Stimulated activated CD8-positive, alpha-beta memory T cell treated with anti-CD3 and anti-CD28 coated beads, Interleukin-4, amount 100 ng/mL, for 4 hours (primary cell): ENCODE results near the gene SLC6A2.
"Not testable (repeated sequence)": the region's sequence is repeated elsewhere in the genome, so short reads cannot be mapped to it uniquely, and the experiment has no call there.

Experiments used
- DNase-seq, 2 donors: peaks; one replicate each; pipeline ENCODE4 v3.0.0-alpha.2; 2020; ENCODE audit warnings: low read depth in 2 of 2, low spot score in 1 of 2

The SLC6A2 gene

DNA sequence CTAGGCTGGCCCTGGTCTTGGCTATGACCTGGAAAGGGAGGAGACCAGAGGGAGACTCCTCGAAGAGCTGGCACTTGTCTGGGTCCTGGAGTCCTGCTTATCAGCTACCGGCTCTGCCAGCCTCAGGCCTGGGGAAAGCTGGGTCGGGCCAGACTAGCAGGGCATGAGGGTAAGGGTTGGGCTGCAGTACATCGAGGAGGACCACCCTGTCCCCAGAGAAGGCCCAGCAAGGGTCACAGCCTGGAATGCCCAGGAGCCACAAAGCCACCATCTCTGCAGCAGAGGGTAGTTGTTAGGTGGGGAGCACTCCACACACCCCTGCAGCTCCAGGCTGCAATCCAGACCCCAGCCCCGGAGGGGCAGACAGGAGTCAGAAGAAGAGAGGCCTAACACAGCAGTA is 54.0 kb downstream of the SLC6A2 start:
- no peak for DNase-seq

GRCh38 chr16:55710466-55710865 is 54.7 kb downstream of the SLC6A2 start:
- DNase-seq: no peak

GRCh38 chr16:55711959-55712876 is 56.4 kb downstream of the SLC6A2 start:
- peak in 1 of 2 donors; percentile 34 for DNase-seq

- no peak for DNase-seq
Measured at GRCh38 chr16:55713103-55713502, 57.3 kb downstream of the SLC6A2 start.

- DNase-seq: no peak
Measured at GRCh38 chr16:55717326-55717725, 61.5 kb downstream of the SLC6A2 start.

- no peak for DNase-seq
Measured at GRCh38 chr16:55725055-55725777, 69.4 kb downstream of the SLC6A2 start.

DNA sequence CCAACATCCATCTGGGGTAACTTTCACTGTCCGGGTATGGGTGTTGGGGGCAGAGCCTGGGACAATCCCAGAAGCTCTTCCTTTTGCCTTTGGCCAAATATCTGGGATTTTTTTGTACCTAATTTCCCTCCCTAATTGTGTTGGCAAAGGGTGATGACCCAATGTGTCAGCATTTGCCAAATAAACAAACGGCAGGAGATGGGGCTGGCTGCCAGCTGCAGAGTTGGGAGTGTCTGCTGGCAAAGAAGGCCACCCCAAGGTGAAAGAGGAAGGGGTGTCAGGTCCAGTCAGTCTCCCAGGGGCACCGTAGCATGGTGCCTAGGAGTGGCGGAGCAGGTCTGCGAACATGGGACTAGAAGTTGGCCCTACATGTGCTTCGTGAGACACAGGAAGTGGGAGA is 73.0 kb downstream of the SLC6A2 start:
- no peak for DNase-seq

DNA sequence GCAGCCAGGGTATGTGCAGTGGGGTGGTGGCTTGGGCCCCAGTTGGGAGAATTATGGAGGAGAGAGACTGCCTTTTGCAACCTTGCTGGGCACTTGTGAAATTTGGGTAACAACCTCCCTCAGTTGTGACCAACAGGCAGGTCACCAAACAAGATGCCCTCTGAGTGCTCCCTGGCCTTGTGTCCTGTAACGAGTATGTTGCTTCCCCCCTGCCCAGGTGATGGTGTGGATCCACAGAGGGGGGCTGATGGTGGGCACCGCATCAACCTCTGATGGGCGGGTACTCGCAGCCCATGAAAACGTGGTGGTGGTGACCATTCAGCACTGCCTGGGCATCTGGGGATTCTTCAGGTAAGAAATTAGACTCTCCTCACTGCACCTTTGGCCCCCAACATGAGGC is 74.3 kb downstream of the SLC6A2 start:
- no peak for DNase-seq

GRCh38 chr16:55732496-55732895 is 76.7 kb downstream of the SLC6A2 start:
- DNase-seq: no peak

DNA sequence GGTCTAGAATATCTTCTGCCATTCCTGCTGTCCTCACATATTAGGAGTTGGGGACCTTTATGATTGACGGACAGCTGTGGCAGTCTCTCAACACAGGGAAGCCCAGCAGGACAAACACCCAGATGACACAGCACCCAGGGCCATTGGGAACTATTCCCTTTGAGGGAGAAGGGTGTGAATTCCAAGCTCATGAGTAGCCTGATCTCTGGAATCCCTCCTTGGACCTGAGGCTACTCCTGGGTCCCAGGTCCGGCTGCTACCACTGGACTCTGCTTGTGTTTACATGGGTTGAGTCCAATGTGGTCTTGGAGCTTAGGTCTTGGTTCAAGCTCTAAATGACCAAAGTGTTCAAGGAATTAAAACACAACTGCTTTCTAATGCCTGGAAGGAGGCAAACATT is 78.9 kb downstream of the SLC6A2 start:
- DNase-seq: no peak

GRCh38 chr16:55735120-55735781 is 79.5 kb downstream of the SLC6A2 start:
- DNase-seq: no peak

- DNase-seq: no peak
Measured at GRCh38 chr16:55736671-55737070, 80.9 kb downstream of the SLC6A2 start.

- DNase-seq: no peak
Measured at GRCh38 chr16:55737318-55737717, 81.5 kb downstream of the SLC6A2 start.

DNA sequence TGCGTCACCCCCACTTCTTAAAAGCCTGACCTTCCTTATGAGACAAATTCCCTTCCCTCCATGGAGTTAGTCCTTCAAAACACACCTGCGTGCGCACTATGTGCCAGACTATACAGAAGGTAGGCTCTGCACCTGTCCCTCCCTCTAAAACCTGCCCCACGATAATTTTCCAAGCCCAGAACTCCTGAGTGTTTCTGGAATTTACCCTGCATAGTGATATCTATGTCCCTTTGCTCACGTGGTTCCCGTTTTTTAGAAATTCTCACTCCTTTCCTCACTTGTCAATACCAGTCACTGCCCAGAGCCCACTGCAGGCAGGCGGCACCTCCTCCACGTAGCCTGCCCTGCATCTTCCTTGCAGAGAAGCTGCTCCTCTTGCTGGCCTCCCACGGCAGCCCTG is 82.2 kb downstream of the SLC6A2 start:
- DNase-seq: no peak

- no peak for DNase-seq
Measured at GRCh38 chr16:55746081-55746480, 90.3 kb downstream of the SLC6A2 start.

DNA sequence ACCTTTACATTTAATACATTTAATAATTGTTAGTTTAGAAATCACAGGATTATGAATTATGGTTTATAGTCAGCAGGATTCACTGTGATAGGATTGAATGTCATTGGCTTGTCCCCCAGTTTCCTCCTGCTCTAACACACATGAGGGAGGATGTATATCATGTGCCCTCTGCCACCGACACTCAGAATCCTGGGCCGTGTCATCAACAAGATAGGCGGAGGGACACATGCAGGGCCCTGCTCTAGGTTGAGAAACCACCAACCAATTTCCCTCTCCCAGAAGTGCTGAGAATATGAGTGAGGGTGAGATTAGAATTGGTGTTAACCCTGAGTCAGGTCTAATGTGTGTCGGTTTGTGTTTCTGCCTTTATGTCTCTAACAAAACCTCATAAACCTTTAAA is 92.0 kb downstream of the SLC6A2 start:
- DNase-seq: no peak

DNA sequence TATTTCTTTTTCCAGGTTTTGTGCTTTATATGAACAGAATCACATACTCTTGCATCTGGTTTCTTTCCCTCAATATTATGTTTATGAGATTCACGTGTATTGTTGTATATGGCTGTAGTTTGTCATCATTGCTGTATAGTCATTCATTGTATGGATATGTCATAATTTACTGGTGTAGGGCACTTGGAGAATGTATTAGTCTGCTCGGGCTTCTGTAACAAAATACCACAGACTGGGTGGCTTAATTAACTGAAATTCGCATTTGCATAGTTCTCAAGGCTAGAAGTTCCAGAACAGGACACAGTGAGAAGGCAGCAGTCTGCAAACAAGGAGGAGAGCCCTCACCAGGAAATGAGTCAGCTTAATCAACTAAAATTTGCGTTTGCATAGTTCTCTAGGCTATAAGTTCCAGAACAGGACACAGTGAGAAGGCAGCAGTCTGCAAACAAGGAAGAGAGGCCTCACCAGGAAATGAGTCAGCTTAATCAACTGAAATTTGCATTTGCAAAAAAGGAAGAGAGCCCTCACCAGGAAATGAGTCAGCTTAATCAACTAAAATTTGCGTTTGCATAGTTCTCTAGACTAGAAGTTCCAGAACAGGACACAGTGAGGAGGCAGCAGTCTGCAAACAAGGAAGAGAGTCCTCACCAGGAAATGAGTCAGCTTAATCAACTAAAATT is 96.8 kb downstream of the SLC6A2 start:
- not testable (repeated sequence) for DNase-seq

DNA sequence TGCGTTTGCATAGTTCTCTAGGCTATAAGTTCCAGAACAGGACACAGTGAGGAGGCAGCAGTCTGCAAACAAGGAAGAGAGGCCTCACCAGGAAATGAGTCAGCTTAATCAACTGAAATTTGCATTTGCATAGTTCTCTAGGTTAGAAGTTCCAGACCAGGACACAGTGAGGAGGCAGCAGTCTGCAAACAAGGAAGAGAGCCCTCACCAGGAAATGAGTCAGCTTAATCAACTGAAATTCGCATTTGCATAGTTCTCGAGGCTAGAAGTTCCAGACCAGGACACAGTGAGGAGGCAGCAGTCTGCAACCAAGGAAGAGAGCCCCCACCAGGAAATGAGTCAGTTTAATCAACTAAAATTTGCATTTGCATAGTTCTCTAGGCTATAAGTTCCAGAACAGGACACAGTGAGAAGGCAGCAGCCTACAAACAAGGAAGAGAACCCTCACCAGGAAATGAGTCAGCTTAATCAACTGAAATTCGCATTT is 97.4 kb downstream of the SLC6A2 start:
- DNase-seq: not testable (repeated sequence)
